GM12874 (cell line): Measurements from ENCODE around the gene CACNA1D.

Experiments used
- CTCF ChIP-seq: IDR thresholded peaks from 2 replicates; pipeline ENCODE4 v1.5.1; 2011; ENCODE audit warnings: low read depth, mild to moderate bottlenecking, control low read depth, low read length, moderate library complexity; ENCODE audit not compliant: insufficient read depth

The CACNA1D gene

GRCh38 chr3:53835257-53835656 is 340.8 kb downstream of the CACNA1D start:
- no peak for TF ChIP-seq CTCF

DNA sequence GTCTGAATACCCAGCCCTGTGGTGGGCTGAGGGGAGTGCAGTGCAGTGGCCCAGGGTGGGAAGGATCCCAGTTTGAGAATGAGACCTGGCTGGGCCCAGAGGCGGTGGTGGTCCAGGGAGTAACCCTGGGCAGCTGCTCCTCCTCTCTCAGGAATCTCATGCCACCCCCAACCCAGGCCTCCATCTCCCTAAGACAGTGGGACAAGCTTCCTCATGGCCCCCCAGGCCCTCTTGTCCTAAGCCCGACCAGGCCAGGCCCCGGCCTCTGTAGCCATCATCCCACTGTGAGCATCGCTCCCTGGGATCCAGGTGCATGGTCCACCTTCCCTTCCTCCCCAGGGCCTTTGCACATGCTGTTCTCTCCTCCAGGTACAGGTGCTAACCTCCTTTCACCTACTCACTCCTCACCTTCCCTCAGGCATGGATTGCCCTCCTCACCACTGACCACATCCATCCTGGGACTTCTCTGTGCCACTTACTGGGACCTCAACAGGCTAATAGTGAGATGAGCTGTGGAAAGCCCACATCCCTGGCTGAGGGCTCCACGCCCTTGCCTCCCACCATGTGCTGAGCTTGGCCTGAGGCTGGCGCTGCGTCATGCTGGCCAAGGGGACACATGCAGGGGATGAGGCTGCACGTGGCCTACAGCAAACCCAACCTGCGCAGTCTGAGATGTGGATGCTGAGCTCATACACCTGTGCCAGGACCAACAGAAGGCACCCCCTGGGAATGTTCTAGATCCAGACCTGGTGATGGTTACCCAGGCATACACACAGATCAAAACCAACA is 341.9 kb downstream of the CACNA1D start:
- no peak for TF ChIP-seq CTCF

DNA sequence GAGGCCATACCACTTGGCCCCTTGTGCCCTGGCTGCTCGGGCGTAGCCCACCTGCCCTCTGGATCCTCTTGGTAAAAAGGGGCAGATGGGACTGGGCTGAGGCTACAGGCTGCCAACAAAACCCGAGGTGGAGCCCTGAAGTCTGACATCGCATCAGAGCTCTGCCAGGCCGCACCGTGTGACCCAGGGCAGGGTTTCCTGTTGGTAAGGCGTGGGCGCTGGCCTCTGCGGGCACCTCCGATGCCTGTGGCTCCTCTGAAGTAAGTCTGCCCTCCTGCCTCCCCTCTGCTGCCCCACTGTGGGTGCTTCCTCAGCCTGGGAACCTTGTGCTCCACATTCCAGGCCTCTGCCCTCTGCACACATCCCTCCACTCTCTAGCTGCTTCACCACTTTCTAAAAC is 342.9 kb downstream of the CACNA1D start:
- no peak for TF ChIP-seq CTCF

DNA sequence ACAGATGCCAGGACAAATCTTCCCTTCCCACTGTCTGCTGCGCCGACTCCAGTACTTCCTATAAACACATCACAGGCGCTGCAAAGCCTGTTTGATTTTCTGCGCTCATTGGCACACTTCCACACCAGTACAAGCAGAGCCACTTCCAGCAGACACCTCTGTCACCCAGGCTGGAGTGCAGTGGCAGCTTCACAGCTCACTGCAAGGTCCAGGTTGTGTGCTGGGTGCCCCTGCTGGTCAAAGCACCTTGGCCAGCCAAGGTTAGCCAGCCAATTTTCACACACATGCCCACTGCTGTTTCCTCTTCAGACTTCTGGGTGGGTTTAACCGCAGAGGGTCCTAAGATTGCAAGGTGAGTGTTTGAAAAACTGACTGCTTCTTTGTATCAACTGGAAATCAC is 346.9 kb downstream of the CACNA1D start:
- TF ChIP-seq CTCF, result 0 out of 2 replicates have a peak, but pooled peaks have one; percentile 25

- 0 out of 2 replicates have a peak, but pooled peaks have one; percentile 20 for TF ChIP-seq CTCF
Measured at GRCh38 chr3:53842436-53843194, 348.2 kb downstream of the CACNA1D start.

DNA sequence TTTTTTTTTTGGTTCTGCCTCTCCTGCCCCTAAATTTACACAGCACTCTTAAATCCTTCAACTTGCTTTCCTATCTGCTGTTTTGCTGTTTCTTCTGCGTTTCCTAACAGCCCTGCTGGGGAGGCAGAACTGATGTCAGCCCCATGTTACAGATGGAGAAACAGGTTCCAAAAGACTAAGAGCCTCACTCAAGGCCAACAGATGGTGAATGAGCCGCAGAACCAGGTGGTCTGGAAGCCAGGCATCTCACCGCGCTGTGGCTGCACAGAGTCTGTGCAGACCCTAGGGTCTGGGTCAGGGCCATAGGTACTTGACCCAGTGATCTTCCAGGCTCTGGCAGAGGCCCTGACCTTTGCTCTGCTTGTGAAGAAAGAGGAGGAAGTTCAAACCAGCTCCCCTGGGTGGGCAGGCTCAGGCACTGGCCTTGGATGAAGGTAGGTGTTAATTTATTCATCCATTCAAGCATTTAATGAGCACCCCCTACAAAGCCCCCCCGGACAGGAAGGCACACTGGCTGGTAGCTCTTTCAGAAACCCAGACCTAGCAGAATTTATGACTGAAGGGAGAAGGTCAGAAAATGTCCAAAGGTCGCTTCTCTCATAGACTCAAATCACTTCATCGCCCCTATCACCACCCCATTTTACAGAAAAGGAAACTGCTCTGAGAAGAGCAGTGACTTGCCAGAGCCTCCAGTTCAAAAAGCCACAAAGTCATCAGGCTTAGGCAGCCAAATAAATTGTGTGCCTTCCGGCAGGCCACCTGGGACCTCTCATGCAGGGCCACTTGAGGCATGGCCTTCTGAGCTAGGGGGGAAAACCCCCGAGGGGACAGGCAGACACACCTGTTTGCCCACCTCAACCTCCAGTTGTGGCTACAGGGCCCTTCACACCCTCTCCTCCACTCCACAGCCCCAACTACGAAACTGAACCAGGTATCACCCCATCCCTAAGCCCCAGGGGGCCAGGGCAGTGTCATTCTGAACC is 349.1 kb downstream of the CACNA1D start:
- no peak for TF ChIP-seq CTCF
